GM23338 (cell line): ENCODE data around the gene ZEB1. TPM values are rescaled to one million over a fixed set of nuclear protein-coding genes. Genes with fewer than 3 reads are reported as not detected.

Experiments
- ATAC-seq: fragments of 200-7000 bp; cut with Tn5 transposase; 3 replicates; pipeline ENCODE4 v1.9.1; 2020
- DNase-seq: peaks from one replicate; pipeline ENCODE4 v3.0.0-alpha.2; 2015; ENCODE audit warnings: low spot score
- H2AFZ ChIP-seq: fragments of 200-600 bp; sonication (generic); 2 replicates; pipeline ENCODE4 v1.8.0; 2016; ENCODE audit warnings: antibody characterized with exemption, mild to moderate bottlenecking, moderate library complexity
- H3F3A ChIP-seq: fragments of 200-600 bp; sonication (generic); replicated peaks from 2 replicates; pipeline ENCODE4 v1.8.0; 2017; ENCODE audit warnings: antibody characterized with exemption, mixed run types, low read depth
- H3K27ac ChIP-seq: fragments of 200-600 bp; sonication (generic); 2 replicates; pipeline ENCODE4 v1.6.1; 2016; ENCODE audit warnings: low read depth
- H3K27me3 ChIP-seq: fragments of 200-600 bp; sonication (generic); 2 replicates; pipeline ENCODE4 v1.8.0; 2016; ENCODE audit warnings: mild to moderate bottlenecking, mixed run types, moderate library complexity; ENCODE audit not compliant: insufficient read depth
- H3K36me3 ChIP-seq: fragments of 200-600 bp; sonication (generic); 2 replicates; pipeline ENCODE4 v1.8.0; 2016; ENCODE audit warnings: mild to moderate bottlenecking; ENCODE audit not compliant: insufficient read depth
- H3K4me1 ChIP-seq: fragments of 200-600 bp; sonication (generic); 2 replicates; pipeline ENCODE4 v1.8.0; 2016; ENCODE audit warnings: mild to moderate bottlenecking, moderate library complexity; ENCODE audit not compliant: insufficient read depth
- H3K4me2 ChIP-seq: fragments of 200-600 bp; sonication (generic); 2 replicates; pipeline ENCODE4 v1.7.1; 2017; ENCODE audit warnings: mixed run types
- H3K4me3 ChIP-seq: fragments of 200-600 bp; sonication (generic); 2 replicates; pipeline ENCODE4 v1.6.1; 2016; ENCODE audit warnings: mixed run types
- H3K79me2 ChIP-seq: fragments of 200-600 bp; sonication (generic); replicated peaks from 2 replicates; pipeline ENCODE4 v1.8.0; 2017; ENCODE audit warnings: mild to moderate bottlenecking; ENCODE audit not compliant: insufficient read depth
- H3K9me2 ChIP-seq: fragments of 200-600 bp; sonication (generic); 2 replicates; pipeline ENCODE4 v1.8.0; 2017; ENCODE audit not compliant: insufficient read depth
- H4K20me1 ChIP-seq: fragments of 200-600 bp; sonication (generic); replicated peaks from 2 replicates; pipeline ENCODE4 v1.8.0; 2017; ENCODE audit warnings: mild to moderate bottlenecking; ENCODE audit not compliant: insufficient read depth
- H3K27ac Mint-ChIP-seq: 2 replicates; pipeline ENCODE4 v1.8.0; 2020; ENCODE audit warnings: inconsistent platforms, mild to moderate bottlenecking, moderate library complexity, mixed read lengths
- H3K27me3 Mint-ChIP-seq: 3 replicates; pipeline ENCODE4 v1.8.0; 2022; ENCODE audit warnings: low read depth, mild to moderate bottlenecking, moderate library complexity, mixed read lengths, inconsistent platforms; ENCODE audit not compliant: insufficient read depth, poor library complexity
- H3K36me3 Mint-ChIP-seq: 3 replicates; pipeline ENCODE4 v1.8.0; 2021; ENCODE audit warnings: low read depth, mild to moderate bottlenecking, inconsistent platforms, moderate library complexity, mixed read lengths
- H3K4me1 Mint-ChIP-seq: 3 replicates; pipeline ENCODE4 v1.8.0; 2020; ENCODE audit warnings: mild to moderate bottlenecking, inconsistent platforms, mixed read lengths
- H3K4me3 Mint-ChIP-seq: 3 replicates; pipeline ENCODE4 v1.8.0; 2021; ENCODE audit warnings: moderate library complexity, mild to moderate bottlenecking, inconsistent platforms, mixed read lengths
- H3K9me3 Mint-ChIP-seq: 3 replicates; pipeline ENCODE4 v1.8.0; 2020; ENCODE audit warnings: moderate library complexity, mild to moderate bottlenecking, inconsistent platforms, mixed read lengths
- ETS1 ChIP-seq: IDR thresholded peaks from 2 replicates; pipeline ENCODE4 v1.6.1; 2016; ENCODE audit warnings: antibody characterized with exemption
- EZH2 ChIP-seq: fragments of 200-600 bp; sonication (generic); IDR thresholded peaks from one replicate; pipeline ENCODE4 v1.8.0; 2017; ENCODE audit warnings: antibody characterized with exemption, mild to moderate bottlenecking, low read depth; ENCODE audit not compliant: unreplicated experiment
- EZH2phosphoT487 ChIP-seq: fragments of 200-600 bp; sonication (generic); IDR thresholded peaks from one replicate; pipeline ENCODE4 v1.8.1; 2018; ENCODE audit warnings: antibody characterized with exemption; ENCODE audit not compliant: unreplicated experiment
- JUNB ChIP-seq: IDR thresholded peaks from one replicate; pipeline ENCODE4 v1.6.1; 2016; ENCODE audit warnings: antibody characterized with exemption; ENCODE audit not compliant: unreplicated experiment
- NANOG ChIP-seq: IDR thresholded peaks from 2 replicates; pipeline ENCODE4 v1.6.1; 2016; ENCODE audit warnings: antibody characterized with exemption, borderline replicate concordance
- STAT1 ChIP-seq: IDR thresholded peaks from one replicate; pipeline ENCODE4 v1.6.1; 2016; ENCODE audit warnings: antibody characterized with exemption; ENCODE audit not compliant: unreplicated experiment
- ZNF114 ChIP-seq: fragments of 250-450 bp; sonication (Bioruptor Pico); IDR thresholded peaks from 2 replicates; pipeline ENCODE4 v1.5.0; 2020; ENCODE audit warnings: mild to moderate bottlenecking, moderate library complexity
- ZNF331 ChIP-seq: fragments of 250-450 bp; sonication (Bioruptor Pico); IDR thresholded peaks from 2 replicates; pipeline ENCODE4 v1.5.0; 2020; ENCODE audit warnings: low read depth, mild to moderate bottlenecking, moderate library complexity
- polyA plus RNA-seq: library from polyadenylated mRNA; unstranded; fragments of >200 nt; fragmentation: Nextera tagmentation; extraction: Ambion mirVana; gene quantifications from 2 replicates; pipeline ENCODE4 v1.2.1, GENCODE V29; 2016
- total RNA-seq: library from RNA; depleted of rRNA; stranded (reverse); fragments of >200 nt; shearing (Covaris generic); gene quantifications from 2 replicates; pipeline ENCODE4 v1.2.3, GENCODE V29; 2014
- TF ChIP-seq, protein P1 (sequence below), 2 experiments: fragments of 200-600 bp in 1 of 2; sonication (generic) in 1 of 2; conservative IDR thresholded peaks; 2 replicates each; pipeline versions ENCODE4 v1.5.1 to v1.6.1; 2016 to 2017; ENCODE audit warnings: antibody characterized with exemption in 2 of 2, low read depth in 2 of 2, mild to moderate bottlenecking in 2 of 2, moderate library complexity in 1 of 2
- TF ChIP-seq, protein P2 (sequence below): fragments of 250-450 bp; sonication (Bioruptor Pico); IDR thresholded peaks from 2 replicates; pipeline ENCODE4 v1.5.0; 2020; ENCODE audit warnings: mild to moderate bottlenecking, moderate library complexity

The ZEB1 gene
- total and polyA plus RNA-seq, 2 experiments from 2014 or later: 0.16 to 0.45 TPM

GRCh38 chr10:31490858-31491504 is 172.0 kb downstream of the ZEB1 start:
- Histone ChIP-seq H3F3A (no peaks in the 10 kb centered on the region), H3K27me3 (no peaks in the 10 kb centered on the region), H3K79me2 (no peaks in the 10 kb centered on the region), H3K36me3 (no peaks in the 10 kb centered on the region), H3K4me1 (no peaks in the 10 kb centered on the region), H3K27ac (no peak overlapping the region), H2AFZ (no peak overlapping the region; the same call in 1 of the 2 replicates), H3K4me2 (no peak overlapping the region), H3K9me2 (no peaks in the 10 kb centered on the region), H4K20me1 (no peaks in the 10 kb centered on the region), H3K4me3 (no peak overlapping the region)
- H3K4me3 Mint-ChIP-seq: no peak overlapping the region
- TF ChIP-seq NANOG: no peak
- TF ChIP-seq, protein P1, sequence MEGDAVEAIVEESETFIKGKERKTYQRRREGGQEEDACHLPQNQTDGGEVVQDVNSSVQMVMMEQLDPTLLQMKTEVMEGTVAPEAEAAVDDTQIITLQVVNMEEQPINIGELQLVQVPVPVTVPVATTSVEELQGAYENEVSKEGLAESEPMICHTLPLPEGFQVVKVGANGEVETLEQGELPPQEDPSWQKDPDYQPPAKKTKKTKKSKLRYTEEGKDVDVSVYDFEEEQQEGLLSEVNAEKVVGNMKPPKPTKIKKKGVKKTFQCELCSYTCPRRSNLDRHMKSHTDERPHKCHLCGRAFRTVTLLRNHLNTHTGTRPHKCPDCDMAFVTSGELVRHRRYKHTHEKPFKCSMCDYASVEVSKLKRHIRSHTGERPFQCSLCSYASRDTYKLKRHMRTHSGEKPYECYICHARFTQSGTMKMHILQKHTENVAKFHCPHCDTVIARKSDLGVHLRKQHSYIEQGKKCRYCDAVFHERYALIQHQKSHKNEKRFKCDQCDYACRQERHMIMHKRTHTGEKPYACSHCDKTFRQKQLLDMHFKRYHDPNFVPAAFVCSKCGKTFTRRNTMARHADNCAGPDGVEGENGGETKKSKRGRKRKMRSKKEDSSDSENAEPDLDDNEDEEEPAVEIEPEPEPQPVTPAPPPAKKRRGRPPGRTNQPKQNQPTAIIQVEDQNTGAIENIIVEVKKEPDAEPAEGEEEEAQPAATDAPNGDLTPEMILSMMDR (conservative IDR thresholded peaks at IDR 0.05; ENCODE audit: low read depth in 2 of 2): peak; percentile 77 to 84
- H3K27ac Mint-ChIP-seq: no peak overlapping the region
- ATAC-seq: peak; percentile 86
- no peaks in the 10 kb centered on the region for H3K27me3 Mint-ChIP-seq
- no peaks in the 10 kb centered on the region for H3K36me3 Mint-ChIP-seq
- peak; percentile 80 for DNase-seq
- peaks cover 9% of the 10 kb centered on the region; the same call in 2 of the 3 replicates for H3K4me1 Mint-ChIP-seq
- H3K9me3 Mint-ChIP-seq: peaks cover 3% of the 10 kb centered on the region; the same call in 1 of the 3 replicates

GRCh38 chr10:31507427-31507826 is 188.4 kb downstream of the ZEB1 start:
- H3K27me3 Mint-ChIP-seq: no peaks in the 10 kb centered on the region
- H3K27me3 ChIP-seq: no peaks in the 10 kb centered on the region
- H3K36me3 ChIP-seq: peaks cover 11% of the 10 kb centered on the region; the same call in 1 of the 2 replicates
- H3K79me2 ChIP-seq: no peaks in the 10 kb centered on the region
- no peak overlapping the region for H3K27ac Mint-ChIP-seq
- no peaks in the 10 kb centered on the region for H3F3A ChIP-seq
- DNase-seq (no peak), ATAC-seq (no peak)
- peaks cover 2% of the 10 kb centered on the region; the same call in 1 of the 3 replicates for H3K4me1 Mint-ChIP-seq
- peaks cover 33% of the 10 kb centered on the region for H3K9me3 Mint-ChIP-seq
- H3K4me3 Mint-ChIP-seq: no peak overlapping the region
- no peak overlapping the region for H3K4me2 ChIP-seq
- peaks cover 19% of the 10 kb centered on the region for H3K36me3 Mint-ChIP-seq
- H4K20me1 ChIP-seq: no peaks in the 10 kb centered on the region
- no peaks in the 10 kb centered on the region; the same call in 1 of the 2 replicates for H3K9me2 ChIP-seq
- no peak overlapping the region for H3K27ac ChIP-seq
- no peaks in the 10 kb centered on the region for H3K4me1 ChIP-seq
- no peak overlapping the region for H2AFZ ChIP-seq
- H3K4me3 ChIP-seq: no peak overlapping the region
- TF ChIP-seq ZNF331: no peak
- no peak for TF ChIP-seq ETS1
- no peak for TF ChIP-seq ZNF114 (CRISPR knock-in tag)
- TF ChIP-seq, protein P2, sequence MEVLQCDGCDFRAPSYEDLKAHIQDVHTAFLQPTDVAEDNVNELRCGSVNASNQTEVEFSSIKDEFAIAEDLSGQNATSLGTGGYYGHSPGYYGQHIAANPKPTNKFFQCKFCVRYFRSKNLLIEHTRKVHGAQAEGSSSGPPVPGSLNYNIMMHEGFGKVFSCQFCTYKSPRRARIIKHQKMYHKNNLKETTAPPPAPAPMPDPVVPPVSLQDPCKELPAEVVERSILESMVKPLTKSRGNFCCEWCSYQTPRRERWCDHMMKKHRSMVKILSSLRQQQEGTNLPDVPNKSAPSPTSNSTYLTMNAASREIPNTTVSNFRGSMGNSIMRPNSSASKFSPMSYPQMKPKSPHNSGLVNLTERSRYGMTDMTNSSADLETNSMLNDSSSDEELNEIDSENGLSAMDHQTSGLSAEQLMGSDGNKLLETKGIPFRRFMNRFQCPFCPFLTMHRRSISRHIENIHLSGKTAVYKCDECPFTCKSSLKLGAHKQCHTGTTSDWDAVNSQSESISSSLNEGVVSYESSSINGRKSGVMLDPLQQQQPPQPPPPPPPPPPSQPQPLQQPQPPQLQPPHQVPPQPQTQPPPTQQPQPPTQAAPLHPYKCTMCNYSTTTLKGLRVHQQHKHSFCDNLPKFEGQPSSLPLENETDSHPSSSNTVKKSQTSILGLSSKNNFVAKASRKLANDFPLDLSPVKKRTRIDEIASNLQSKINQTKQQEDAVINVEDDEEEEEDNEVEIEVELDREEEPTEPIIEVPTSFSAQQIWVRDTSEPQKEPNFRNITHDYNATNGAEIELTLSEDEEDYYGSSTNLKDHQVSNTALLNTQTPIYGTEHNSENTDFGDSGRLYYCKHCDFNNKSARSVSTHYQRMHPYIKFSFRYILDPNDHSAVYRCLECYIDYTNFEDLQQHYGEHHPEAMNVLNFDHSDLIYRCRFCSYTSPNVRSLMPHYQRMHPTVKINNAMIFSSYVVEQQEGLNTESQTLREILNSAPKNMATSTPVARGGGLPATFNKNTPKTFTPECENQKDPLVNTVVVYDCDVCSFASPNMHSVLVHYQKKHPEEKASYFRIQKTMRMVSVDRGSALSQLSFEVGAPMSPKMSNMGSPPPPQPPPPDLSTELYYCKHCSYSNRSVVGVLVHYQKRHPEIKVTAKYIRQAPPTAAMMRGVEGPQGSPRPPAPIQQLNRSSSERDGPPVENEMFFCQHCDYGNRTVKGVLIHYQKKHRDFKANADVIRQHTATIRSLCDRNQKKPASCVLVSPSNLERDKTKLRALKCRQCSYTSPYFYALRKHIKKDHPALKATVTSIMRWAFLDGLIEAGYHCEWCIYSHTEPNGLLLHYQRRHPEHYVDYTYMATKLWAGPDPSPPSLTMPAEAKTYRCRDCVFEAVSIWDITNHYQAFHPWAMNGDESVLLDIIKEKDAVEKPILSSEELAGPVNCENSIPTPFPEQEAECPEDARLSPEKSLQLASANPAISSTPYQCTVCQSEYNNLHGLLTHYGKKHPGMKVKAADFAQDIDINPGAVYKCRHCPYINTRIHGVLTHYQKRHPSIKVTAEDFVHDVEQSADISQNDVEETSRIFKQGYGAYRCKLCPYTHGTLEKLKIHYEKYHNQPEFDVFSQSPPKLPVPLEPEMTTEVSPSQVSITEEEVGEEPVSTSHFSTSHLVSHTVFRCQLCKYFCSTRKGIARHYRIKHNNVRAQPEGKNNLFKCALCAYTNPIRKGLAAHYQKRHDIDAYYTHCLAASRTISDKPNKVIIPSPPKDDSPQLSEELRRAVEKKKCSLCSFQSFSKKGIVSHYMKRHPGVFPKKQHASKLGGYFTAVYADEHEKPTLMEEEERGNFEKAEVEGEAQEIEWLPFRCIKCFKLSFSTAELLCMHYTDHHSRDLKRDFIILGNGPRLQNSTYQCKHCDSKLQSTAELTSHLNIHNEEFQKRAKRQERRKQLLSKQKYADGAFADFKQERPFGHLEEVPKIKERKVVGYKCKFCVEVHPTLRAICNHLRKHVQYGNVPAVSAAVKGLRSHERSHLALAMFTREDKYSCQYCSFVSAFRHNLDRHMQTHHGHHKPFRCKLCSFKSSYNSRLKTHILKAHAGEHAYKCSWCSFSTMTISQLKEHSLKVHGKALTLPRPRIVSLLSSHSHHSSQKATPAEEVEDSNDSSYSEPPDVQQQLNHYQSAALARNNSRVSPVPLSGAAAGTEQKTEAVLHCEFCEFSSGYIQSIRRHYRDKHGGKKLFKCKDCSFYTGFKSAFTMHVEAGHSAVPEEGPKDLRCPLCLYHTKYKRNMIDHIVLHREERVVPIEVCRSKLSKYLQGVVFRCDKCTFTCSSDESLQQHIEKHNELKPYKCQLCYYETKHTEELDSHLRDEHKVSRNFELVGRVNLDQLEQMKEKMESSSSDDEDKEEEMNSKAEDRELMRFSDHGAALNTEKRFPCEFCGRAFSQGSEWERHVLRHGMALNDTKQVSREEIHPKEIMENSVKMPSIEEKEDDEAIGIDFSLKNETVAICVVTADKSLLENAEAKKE (CRISPR knock-in tag): no peak
- TF ChIP-seq EZH2phosphoT487: no peak
- TF ChIP-seq JUNB: no peak
- no peak for TF ChIP-seq STAT1
- no peak for TF ChIP-seq EZH2
- TF ChIP-seq, protein P1 (conservative IDR thresholded peaks at IDR 0.05; ENCODE audit: low read depth in 2 of 2): no peak
